ENCODE data around the gene AGR2.

Gene AGR2

DNA sequence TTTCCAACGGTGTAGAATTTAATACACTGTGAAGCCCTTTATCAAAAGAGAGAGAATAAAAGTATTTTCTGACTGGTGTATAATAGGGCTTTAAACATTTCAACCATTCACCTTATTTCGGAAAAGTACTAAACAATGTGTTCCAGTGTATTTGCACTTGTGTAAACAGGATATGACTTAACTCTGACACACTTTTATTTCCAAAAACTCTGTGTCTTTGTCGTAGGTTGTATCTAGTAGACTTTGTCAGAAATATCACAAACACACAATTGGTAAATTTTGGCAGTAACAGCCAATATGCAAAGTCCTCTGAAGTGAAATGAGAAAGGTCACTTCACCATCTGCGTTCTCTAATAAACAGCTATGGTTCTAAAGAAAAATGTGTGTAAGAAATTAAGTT, 61.6 kb downstream of the AGR2 start:
- Mint-ChIP-seq H3K27ac (no peak overlapping the region), H3K36me3 (no peaks in the 10 kb centered on the region), H3K27me3 (no peaks in the 10 kb centered on the region), H3K4me3 (no peak overlapping the region), H3K9me3 (no peaks in the 10 kb centered on the region), H3K4me1 (no peaks in the 10 kb centered on the region)

DNA sequence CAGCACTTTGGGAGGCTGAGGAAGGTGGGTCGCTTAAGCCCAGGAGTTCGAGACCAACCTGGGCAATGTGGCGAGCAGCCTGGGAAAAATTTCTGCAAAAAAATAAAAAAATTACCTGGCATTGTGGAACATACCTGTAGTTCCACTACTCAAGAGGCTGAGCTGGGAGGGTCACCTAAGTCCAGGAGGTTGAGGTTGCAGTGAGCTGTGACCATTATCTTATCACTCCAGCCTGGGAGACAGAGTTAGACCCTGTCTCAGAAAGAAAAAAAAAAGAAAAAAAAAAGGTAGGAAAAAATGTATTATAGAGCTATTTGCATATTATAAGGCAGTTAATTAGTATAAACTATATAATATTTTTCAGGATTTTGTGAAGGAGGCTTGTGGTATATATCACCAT, 62.3 kb downstream of the AGR2 start:
- Mint-ChIP-seq H3K4me3 (no peak overlapping the region), H3K27me3 (no peaks in the 10 kb centered on the region), H3K27ac (no peak overlapping the region), H3K4me1 (no peaks in the 10 kb centered on the region), H3K9me3 (no peaks in the 10 kb centered on the region), H3K36me3 (no peaks in the 10 kb centered on the region)

All from activated naive CD4-positive, alpha-beta T cell treated with anti-CD3 and anti-CD28 coated beads, Interleukin-2, amount 50 U/mL, for 24 hours (primary cell).